CD4-positive, alpha-beta memory T cell (primary cell): ENCODE results near the gene TMEM25. TPM values are rescaled to one million over a fixed set of nuclear protein-coding genes. Genes with fewer than 3 reads are reported as not detected.

ENCODE experiments used
- CTCF ChIA-PET: fragments of 350-600 bp; sonication (Branson Sonifier 250); formaldehyde crosslinking; loops from one replicate; lab custom pipeline; 2021; ENCODE audit warnings: inconsistent platforms; ENCODE audit not compliant: partially characterized antibody; lab: Charles Lee
- POLR2A ChIA-PET: fragments of 350-600 bp; sonication (Branson Sonifier 250); formaldehyde crosslinking; loops from one replicate; lab custom pipeline; 2021; ENCODE audit not compliant: partially characterized antibody; lab: Charles Lee
- DNase-seq, 5 donors: peaks; one replicate each; pipeline versions ENCODE4 v3.0.0 to v3.0.0-alpha.2; 2020 to 2022; ENCODE audit warnings: mixed read lengths in 1 of 5
- H3K27ac ChIP-seq: one replicate; pipeline ENCODE4 v1.7.0; 2013; ENCODE audit warnings: low read depth, low read length
- H3K27me3 ChIP-seq: 2 replicates; pipeline ENCODE4 v1.7.0; 2013; ENCODE audit warnings: mild to moderate bottlenecking, low read length, moderate library complexity; ENCODE audit not compliant: insufficient read depth
- H3K36me3 ChIP-seq: 2 replicates; pipeline ENCODE4 v1.7.0; 2013; ENCODE audit warnings: mild to moderate bottlenecking, low read length, moderate library complexity; ENCODE audit not compliant: insufficient read depth
- H3K4me1 ChIP-seq: 2 replicates; pipeline ENCODE4 v1.7.0; 2013; ENCODE audit warnings: mild to moderate bottlenecking, low read length, moderate library complexity; ENCODE audit not compliant: insufficient read depth
- H3K4me3 ChIP-seq, 2 donors: one replicate each; pipeline ENCODE4 v1.7.0; 2013; ENCODE audit warnings: low read length in 2 of 2, mild to moderate bottlenecking in 1 of 2
- H3K9me3 ChIP-seq, 2 donors: one replicate each; pipeline ENCODE4 v1.7.0; 2013; ENCODE audit warnings: low read length in 2 of 2, control low read depth in 1 of 2; ENCODE audit not compliant: control insufficient read depth in 1 of 2
- H3K27ac Mint-ChIP-seq, 7 donors: one replicate each; pipeline ENCODE4 v1.8.0; 2020 to 2021; ENCODE audit warnings: mixed read lengths in 7 of 7, mild to moderate bottlenecking in 6 of 7, inconsistent platforms in 3 of 7, moderate library complexity in 3 of 7
- H3K27me3 Mint-ChIP-seq, 2 donors: one replicate each; pipeline ENCODE4 v1.8.0; 2020 to 2021; ENCODE audit warnings: mixed read lengths in 2 of 2
- H3K36me3 Mint-ChIP-seq, 2 donors: one replicate each; pipeline ENCODE4 v1.8.0; 2020 to 2021; ENCODE audit warnings: mixed read lengths in 2 of 2, inconsistent platforms in 1 of 2, mild to moderate bottlenecking in 1 of 2
- H3K4me1 Mint-ChIP-seq, 4 donors: one replicate each; pipeline ENCODE4 v1.8.0; 2020 to 2021; ENCODE audit warnings: mixed read lengths in 4 of 4, mild to moderate bottlenecking in 1 of 4
- H3K4me3 Mint-ChIP-seq, 8 donors: one replicate each; pipeline ENCODE4 v1.8.0; 2020 to 2021; ENCODE audit warnings: mixed read lengths in 8 of 8, mild to moderate bottlenecking in 7 of 8, moderate library complexity in 6 of 8, inconsistent platforms in 3 of 8
- H3K9me3 Mint-ChIP-seq, 8 donors: one replicate each; pipeline ENCODE4 v1.8.0; 2020 to 2021; ENCODE audit warnings: mixed read lengths in 8 of 8, mild to moderate bottlenecking in 5 of 8, inconsistent platforms in 3 of 8, moderate library complexity in 1 of 8
- intact Hi-C: fragments of 100-400 bp; cut with micrococcal nuclease; formaldehyde crosslinking; loops from one replicate; pipeline ENCODE4 v1.15.1; 2023
- polyA plus RNA-seq, 2 donors: library from polyadenylated mRNA; unstranded; fragments of 300-500 nt; fragmentation: Illumina TruSeq; gene quantifications; one replicate each; pipeline ENCODE4 v1.2.3, GENCODE V29; 2021
- total RNA-seq, 2 experiments: library from RNA; stranded (reverse); gene quantifications; one replicate each; pipeline ENCODE4 v1.2.3, GENCODE V29; 2021

TMEM25 gene
- total and polyA plus RNA-seq, 4 experiments from 2014 or later: 16.5 to 26.5 (median 19.8) TPM

GRCh38 chr11:118530180-118530682, 761 bp upstream of the TMEM25 start:
- H3K4me1 Mint-ChIP-seq: peaks cover 19 to 47% (median 31%) of the 10 kb centered on the region in 4 donors
- Histone ChIP-seq H3K27me3 (no peaks in the 10 kb centered on the region), H3K27ac (peak overlapping the region; percentile 65), H3K9me3 (no peaks in the 10 kb centered on the region), H3K36me3 (no peaks in the 10 kb centered on the region), H3K4me1 (peaks cover 32% of the 10 kb centered on the region), H3K4me3 (peak overlapping the region in 1 of 2 donors; percentile 77)
- H3K4me3 Mint-ChIP-seq: peak overlapping the region; percentile 87 to 95 (median 91)
- CTCF ChIA-PET: no interaction called here
- peak in 2 of 5 donors; percentile 2 to 44 for DNase-seq
- intact Hi-C loops: loop anchor here (5.0 kb wide), 1 partner anchor 37 kb away; the partner anchor contains the start of gene IFT46
- H3K36me3 Mint-ChIP-seq: peaks cover 0 to 9% of the 10 kb centered on the region in 2 donors
- no peaks in the 10 kb centered on the region for H3K27me3 Mint-ChIP-seq
- POLR2A ChIA-PET: interaction anchor here (0.5 to 1.5 kb wide), 6 partner anchors 8 to 171 kb away, joined by 3 to 10 read pairs (median 3); partner anchors contain the start of genes ARCN1, KMT2A and UBE4A
- H3K9me3 Mint-ChIP-seq: peaks cover 0 to 2% (median 0%) of the 10 kb centered on the region in 8 donors
- H3K27ac Mint-ChIP-seq: peak overlapping the region; percentile 52 to 91 (median 84)

- Histone ChIP-seq H3K9me3 (no peaks in the 10 kb centered on the region), H3K4me1 (peaks cover 32% of the 10 kb centered on the region), H3K27me3 (no peaks in the 10 kb centered on the region), H3K27ac (peak overlapping the region; percentile 65), H3K4me3 (peak overlapping the region; percentile 65 to 77), H3K36me3 (no peaks in the 10 kb centered on the region)
- peaks cover 0 to 9% of the 10 kb centered on the region in 2 donors for H3K36me3 Mint-ChIP-seq
- POLR2A ChIA-PET: no interaction called here
- CTCF ChIA-PET: no interaction called here
- no peak for DNase-seq
- peak overlapping the region; percentile 91 to 98 (median 93) for H3K4me3 Mint-ChIP-seq
- H3K4me1 Mint-ChIP-seq: peaks cover 19 to 44% (median 31%) of the 10 kb centered on the region in 4 donors
- H3K27me3 Mint-ChIP-seq: no peaks in the 10 kb centered on the region
- peak overlapping the region; percentile 84 to 97 (median 92) for H3K27ac Mint-ChIP-seq
- intact Hi-C loops: loop anchor here (5.0 kb wide), 1 partner anchor 36 kb away; the partner anchor contains the start of gene IFT46
- peaks cover 0 to 2% (median 0%) of the 10 kb centered on the region in 8 donors for H3K9me3 Mint-ChIP-seq
Observed at GRCh38 chr11:118531597-118532084, 649 bp downstream of the TMEM25 start.

- H3K36me3 ChIP-seq: no peaks in the 10 kb centered on the region
- Mint-ChIP-seq H3K27ac (peak overlapping the region in 5 of 7 donors; percentile 37 to 95 (median 84)), H3K27me3 (no peaks in the 10 kb centered on the region), H3K9me3 (no peaks in the 10 kb centered on the region), H3K4me3 (peak overlapping the region; percentile 41 to 98 (median 92)), H3K4me1 (peaks cover 17 to 40% (median 31%) of the 10 kb centered on the region in 4 donors), H3K36me3 (peaks cover 0 to 11% of the 10 kb centered on the region in 2 donors)
- H3K4me3 ChIP-seq: no peak overlapping the region
- ChIA-PET CTCF (no interaction called here), POLR2A (no interaction called here)
- peaks cover 28% of the 10 kb centered on the region for H3K4me1 ChIP-seq
- H3K27me3 ChIP-seq: no peaks in the 10 kb centered on the region
- no peaks in the 10 kb centered on the region for H3K9me3 ChIP-seq
- peak overlapping the region; percentile 65 for H3K27ac ChIP-seq
- no peak for DNase-seq
- intact Hi-C loops: loop anchor here (5.0 kb wide), 1 partner anchor 35 kb away; the partner anchor contains the start of gene IFT46
Observed at GRCh38 chr11:118532091-118532490, 1.1 kb downstream of the TMEM25 start.

GRCh38 chr11:118532852-118533768, 2.1 kb downstream of the TMEM25 start:
- no peaks in the 10 kb centered on the region for H3K27me3 ChIP-seq
- H3K9me3 ChIP-seq: no peaks in the 10 kb centered on the region
- H3K27me3 Mint-ChIP-seq: no peaks in the 10 kb centered on the region
- H3K9me3 Mint-ChIP-seq: no peaks in the 10 kb centered on the region
- H3K4me1 Mint-ChIP-seq: peaks cover 15 to 32% (median 25%) of the 10 kb centered on the region in 4 donors
- H3K27ac Mint-ChIP-seq: peak overlapping the region in 1 of 7 donors; percentile 84
- peaks cover 0 to 11% of the 10 kb centered on the region in 2 donors for H3K36me3 Mint-ChIP-seq
- H3K4me1 ChIP-seq: peaks cover 23% of the 10 kb centered on the region
- ChIA-PET POLR2A (no interaction called here), CTCF (no interaction called here)
- no peak overlapping the region for H3K27ac ChIP-seq
- intact Hi-C loops: loop anchor here (5.0 kb wide), 1 partner anchor 34 kb away; the partner anchor contains the start of gene IFT46
- no peaks in the 10 kb centered on the region for H3K36me3 ChIP-seq
- H3K4me3 Mint-ChIP-seq: peak overlapping the region in 2 of 8 donors; percentile 51 to 92
- H3K4me3 ChIP-seq: no peak overlapping the region
- no peak for DNase-seq

- CTCF ChIA-PET: no interaction called here
- H3K27ac ChIP-seq: no peak overlapping the region
- H3K9me3 ChIP-seq: no peaks in the 10 kb centered on the region
- no peaks in the 10 kb centered on the region for H3K27me3 ChIP-seq
- no peaks in the 10 kb centered on the region for H3K36me3 ChIP-seq
- Mint-ChIP-seq H3K27ac (peak overlapping the region in 1 of 7 donors; percentile 62), H3K4me1 (peaks cover 12 to 26% (median 20%) of the 10 kb centered on the region in 4 donors), H3K4me3 (peak overlapping the region in 2 of 8 donors; percentile 17 to 43), H3K36me3 (peaks cover 0 to 11% of the 10 kb centered on the region in 2 donors), H3K9me3 (no peaks in the 10 kb centered on the region), H3K27me3 (no peaks in the 10 kb centered on the region)
- intact Hi-C loops: loop anchor here (5.0 kb wide), 1 partner anchor 33 kb away; the partner anchor contains the start of gene IFT46
- no peak for DNase-seq
- POLR2A ChIA-PET: interaction anchor here (1.4 kb wide), 1 partner anchor 9 kb away, joined by 3 read pairs; no protein-coding TSS in a partner anchor
- peaks cover 23% of the 10 kb centered on the region for H3K4me1 ChIP-seq
- H3K4me3 ChIP-seq: no peak overlapping the region
Observed at GRCh38 chr11:118533769-118534729, 3.1 kb downstream of the TMEM25 start.

- no peak overlapping the region for H3K4me3 ChIP-seq
- H3K4me1 ChIP-seq: peaks cover 11% of the 10 kb centered on the region
- POLR2A ChIA-PET: interaction anchor here (0.7 to 1.4 kb wide), 2 partner anchors 10 to 66 kb away, joined by 3 read pairs; no protein-coding TSS in a partner anchor
- Mint-ChIP-seq H3K9me3 (no peaks in the 10 kb centered on the region), H3K27me3 (no peaks in the 10 kb centered on the region), H3K4me1 (peaks cover 3 to 16% (median 10%) of the 10 kb centered on the region in 4 donors), H3K36me3 (peaks cover 2 to 9% of the 10 kb centered on the region in 2 donors), H3K27ac (peak overlapping the region in 1 of 7 donors; percentile 45), H3K4me3 (no peak overlapping the region)
- intact Hi-C loops: no loop called here
- H3K9me3 ChIP-seq: no peaks in the 10 kb centered on the region
- no peak overlapping the region for H3K27ac ChIP-seq
- H3K36me3 ChIP-seq: no peaks in the 10 kb centered on the region
- CTCF ChIA-PET: no interaction called here
- H3K27me3 ChIP-seq: no peaks in the 10 kb centered on the region
- no peak for DNase-seq
Observed at GRCh38 chr11:118535261-118535660, 4.3 kb downstream of the TMEM25 start.
